Cardiac muscle cell (in vitro differentiated cells and primary cell): Measurements from ENCODE around the gene IFT52. TPM values are rescaled to one million over a fixed set of nuclear protein-coding genes. Genes with fewer than 3 reads are reported as not detected.

Experiments
- DNase-seq, 2 donors: peaks; one replicate each; pipeline versions ENCODE4 v3.0.0 to v3.0.0-alpha.2; 2010 to 2017; ENCODE audit warnings: low read depth in 1 of 2, low spot score in 1 of 2
- H3K27ac ChIP-seq: fragments of 200-600 bp; sonication (generic); 2 replicates; pipeline ENCODE4 v1.5.1; 2016
- H3K27me3 ChIP-seq: fragments of 200-600 bp; sonication (generic); 2 replicates; pipeline ENCODE4 v1.6.0; 2016; ENCODE audit warnings: control low read depth
- H3K36me3 ChIP-seq: fragments of 200-600 bp; sonication (generic); 2 replicates; pipeline ENCODE4 v1.5.1; 2016; ENCODE audit warnings: control low read depth
- H3K4me1 ChIP-seq: fragments of 200-600 bp; sonication (generic); 2 replicates; pipeline ENCODE4 v1.8.1; 2017; ENCODE audit warnings: low read depth, mild to moderate bottlenecking, mixed run types
- H3K4me3 ChIP-seq: fragments of 200-600 bp; sonication (generic); 2 replicates; pipeline ENCODE4 v1.5.1; 2016; ENCODE audit warnings: mild to moderate bottlenecking
- H3K9me3 ChIP-seq: fragments of 200-600 bp; sonication (generic); 2 replicates; pipeline ENCODE4 v1.5.1; 2017; ENCODE audit warnings: low read depth, mild to moderate bottlenecking, control low read depth
- polyA plus RNA-seq: library from polyadenylated mRNA; unstranded; fragments of >200 nt; fragmentation: Nextera tagmentation; extraction: Ambion mirVana; gene quantifications from 2 replicates; pipeline ENCODE4 v1.2.1, GENCODE V29; 2016
- total RNA-seq: library from RNA; depleted of rRNA; stranded (reverse); fragments of >200 nt; gene quantifications from 2 replicates; pipeline ENCODE4 v1.2.3, GENCODE V29; 2016
- TF ChIP-seq, protein P1 (sequence below): IDR thresholded peaks from 2 replicates; pipeline ENCODE4 v1.5.1; 2012; ENCODE audit warnings: low read depth, mild to moderate bottlenecking, low read length

The IFT52 gene
- total and polyA plus RNA-seq, 2 experiments from 2014 or later, result 20.6 to 26.4 TPM

DNA sequence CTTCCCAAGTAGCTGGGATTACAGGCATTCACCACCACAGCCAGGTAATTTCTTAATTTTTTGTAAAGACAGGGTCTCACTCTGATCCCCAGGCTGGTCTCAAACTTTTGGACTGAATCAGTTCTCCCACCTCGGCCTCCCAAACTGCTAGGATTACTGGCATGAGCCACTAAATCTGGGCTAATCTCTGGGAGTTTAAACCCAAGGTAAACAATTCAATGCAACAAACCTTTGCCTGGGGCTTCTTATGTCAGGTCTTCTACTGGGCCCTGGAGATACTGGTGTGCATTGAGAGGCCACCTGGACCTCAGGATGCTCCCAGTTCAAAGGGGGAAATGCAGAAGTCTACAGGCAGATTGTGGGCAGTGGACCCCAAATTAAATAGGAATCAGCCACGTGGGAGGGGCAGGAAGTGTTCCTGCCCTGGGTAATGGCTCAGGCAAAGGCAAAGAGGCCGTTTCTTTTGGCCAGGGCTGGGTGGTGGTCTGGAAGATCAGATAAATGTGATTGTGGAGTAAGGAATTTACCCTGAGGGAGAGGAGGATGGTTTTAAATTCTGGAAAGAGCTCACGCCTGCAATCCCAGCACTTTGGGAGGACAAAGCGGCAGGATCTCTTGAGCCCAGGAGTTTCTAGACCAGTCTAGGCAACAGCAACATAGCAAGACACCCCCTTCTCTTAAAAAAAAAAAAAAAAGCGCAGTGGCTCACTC lies 74.9 kb downstream of the IFT52 start:
- no peak overlapping the region for H3K4me3 ChIP-seq
- no peaks in the 10 kb centered on the region for H3K4me1 ChIP-seq
- H3K36me3 ChIP-seq, result no peaks in the 10 kb centered on the region
- H3K9me3 ChIP-seq, result no peaks in the 10 kb centered on the region
- TF ChIP-seq, protein P1, sequence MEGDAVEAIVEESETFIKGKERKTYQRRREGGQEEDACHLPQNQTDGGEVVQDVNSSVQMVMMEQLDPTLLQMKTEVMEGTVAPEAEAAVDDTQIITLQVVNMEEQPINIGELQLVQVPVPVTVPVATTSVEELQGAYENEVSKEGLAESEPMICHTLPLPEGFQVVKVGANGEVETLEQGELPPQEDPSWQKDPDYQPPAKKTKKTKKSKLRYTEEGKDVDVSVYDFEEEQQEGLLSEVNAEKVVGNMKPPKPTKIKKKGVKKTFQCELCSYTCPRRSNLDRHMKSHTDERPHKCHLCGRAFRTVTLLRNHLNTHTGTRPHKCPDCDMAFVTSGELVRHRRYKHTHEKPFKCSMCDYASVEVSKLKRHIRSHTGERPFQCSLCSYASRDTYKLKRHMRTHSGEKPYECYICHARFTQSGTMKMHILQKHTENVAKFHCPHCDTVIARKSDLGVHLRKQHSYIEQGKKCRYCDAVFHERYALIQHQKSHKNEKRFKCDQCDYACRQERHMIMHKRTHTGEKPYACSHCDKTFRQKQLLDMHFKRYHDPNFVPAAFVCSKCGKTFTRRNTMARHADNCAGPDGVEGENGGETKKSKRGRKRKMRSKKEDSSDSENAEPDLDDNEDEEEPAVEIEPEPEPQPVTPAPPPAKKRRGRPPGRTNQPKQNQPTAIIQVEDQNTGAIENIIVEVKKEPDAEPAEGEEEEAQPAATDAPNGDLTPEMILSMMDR, result no peak
- H3K27me3 ChIP-seq, result no peaks in the 10 kb centered on the region
- DNase-seq, result no peak
- no peak overlapping the region for H3K27ac ChIP-seq

DNA sequence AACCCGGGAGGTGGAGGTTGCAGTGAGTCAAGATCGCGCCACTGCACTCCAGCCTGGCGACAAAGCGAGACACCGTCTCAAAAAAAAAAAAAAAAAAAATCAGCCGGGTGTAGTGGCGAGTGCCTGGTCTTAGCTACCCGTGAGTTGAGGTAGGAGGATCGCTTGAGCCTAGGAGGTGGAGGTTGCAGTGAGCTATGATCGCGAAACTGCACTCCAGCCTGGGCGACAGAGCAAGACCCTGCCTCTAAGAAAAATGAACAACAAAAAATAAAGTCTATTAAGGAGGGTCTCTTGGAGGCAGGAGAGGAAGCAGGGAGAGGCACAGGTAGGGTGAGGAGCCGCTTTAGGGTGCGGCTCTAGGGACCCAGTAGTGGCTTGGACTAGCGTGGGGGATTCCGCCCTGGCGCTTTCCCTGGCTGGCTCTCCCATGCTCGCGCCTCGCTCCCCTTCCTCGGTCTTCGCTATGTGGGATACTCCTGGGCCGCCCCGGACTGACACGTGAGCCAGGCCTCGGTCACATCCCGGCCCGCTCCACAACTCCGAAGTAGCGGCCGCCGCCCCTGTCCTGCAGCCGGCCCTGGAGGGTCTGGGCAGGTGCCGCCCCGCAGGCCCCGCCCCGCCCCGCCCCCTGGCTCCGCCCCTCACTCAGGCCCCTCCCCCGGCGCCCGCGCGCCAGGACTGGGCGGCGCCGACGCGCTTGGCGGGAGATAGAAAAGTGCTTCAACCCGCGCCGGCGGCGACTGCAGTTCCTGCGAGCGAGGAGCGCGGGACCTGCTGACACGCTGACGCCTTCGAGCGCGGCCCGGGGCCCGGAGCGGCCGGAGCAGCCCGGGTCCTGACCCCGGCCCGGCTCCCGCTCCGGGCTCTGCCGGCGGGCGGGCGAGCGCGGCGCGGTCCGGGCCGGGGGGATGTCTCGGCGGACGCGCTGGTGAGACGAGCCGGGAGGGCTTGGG lies 75.9 kb downstream of the IFT52 start, which contains the start of gene MYBL2:
MYBL2 (plus strand) TSS at position 739 of the 953 bp plus-strand sequence; CDS start at position 909, 170 bp downstream.
- Histone ChIP-seq H3K9me3 (no peaks in the 10 kb centered on the region), H3K4me1 (no peaks in the 10 kb centered on the region), H3K4me3 (peak within 1 kb of the TSS; percentile 16), H3K27ac (no peak within 1 kb of the TSS), H3K36me3 (no peaks in the 10 kb centered on the region), H3K27me3 (no peaks in the 10 kb centered on the region)
- DNase-seq, result peak; percentile 64 to 90
- TF ChIP-seq, protein P1, result no peak

DNA sequence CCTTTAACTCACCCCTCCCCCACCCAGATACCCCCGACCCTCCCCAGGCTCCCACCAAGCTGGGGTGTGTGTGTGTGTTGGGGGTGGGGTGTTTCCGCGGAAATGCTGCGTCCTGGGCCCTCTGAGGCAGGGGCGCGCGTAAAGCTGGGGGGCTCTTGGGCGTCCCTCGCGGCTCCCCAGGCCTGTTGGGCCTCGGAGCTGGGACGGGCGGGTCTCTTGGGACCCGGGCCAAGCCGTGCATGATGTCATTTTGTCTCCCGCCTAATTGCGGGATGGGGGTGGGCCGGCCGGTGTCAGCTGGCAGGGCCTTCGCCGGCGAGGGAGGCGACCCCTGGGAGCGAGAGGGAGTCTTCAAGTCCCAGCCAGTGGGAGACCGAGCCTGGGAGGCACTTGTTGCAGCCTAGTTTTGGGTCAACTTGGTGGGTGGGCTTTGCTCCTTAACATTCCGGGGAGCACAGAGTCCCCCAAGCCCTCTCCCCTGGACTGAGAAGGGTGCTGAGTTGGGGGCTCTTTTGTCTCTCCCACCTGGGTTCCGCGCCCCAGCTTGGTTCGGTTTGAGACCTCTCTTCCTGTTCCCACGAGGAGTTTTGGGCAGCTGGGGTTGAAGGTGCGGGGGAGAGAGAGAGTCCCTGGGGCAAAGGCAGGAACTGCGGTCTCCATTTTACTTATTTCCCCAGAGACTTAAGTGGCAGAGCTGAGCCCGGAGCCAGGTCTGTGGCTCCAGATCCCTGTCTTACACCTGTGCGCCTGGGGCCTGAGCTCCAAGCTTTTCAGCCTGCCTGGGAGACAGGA lies 76.8 kb downstream of the IFT52 start:
- TF ChIP-seq, protein P1, result no peak
- Histone ChIP-seq H3K27ac (no peak overlapping the region), H3K36me3 (no peaks in the 10 kb centered on the region), H3K4me1 (no peaks in the 10 kb centered on the region), H3K27me3 (no peaks in the 10 kb centered on the region), H3K9me3 (no peaks in the 10 kb centered on the region), H3K4me3 (peak overlapping the region; percentile 16)
- peak; percentile 9 to 13 for DNase-seq

DNA sequence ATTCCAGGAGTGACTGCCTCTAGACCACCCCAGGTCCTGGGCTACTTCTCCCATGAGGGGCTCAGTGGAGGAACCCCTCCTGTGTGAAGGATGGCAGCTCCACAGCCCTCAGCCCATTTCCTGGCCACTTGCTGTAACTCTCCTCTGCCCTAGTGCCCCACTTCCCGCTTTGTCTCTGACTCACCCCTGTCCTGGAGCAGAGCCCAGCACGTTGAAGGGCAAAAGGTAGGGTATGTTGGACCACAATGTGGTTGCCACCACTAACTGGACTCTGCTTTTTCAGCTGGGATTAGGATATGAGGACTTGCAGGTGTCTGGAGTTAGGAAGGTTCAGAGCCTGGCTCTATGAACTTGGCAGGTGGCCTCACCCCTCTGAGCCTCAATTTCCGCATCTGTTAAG lies 78.6 kb downstream of the IFT52 start:
- no peak overlapping the region for H3K27ac ChIP-seq
- peak in 1 of 2 donors; percentile 39 for DNase-seq
- no peaks in the 10 kb centered on the region for H3K9me3 ChIP-seq
- H3K27me3 ChIP-seq, result no peaks in the 10 kb centered on the region
- H3K4me1 ChIP-seq, result no peaks in the 10 kb centered on the region
- no peak overlapping the region for H3K4me3 ChIP-seq
- TF ChIP-seq, protein P1, result no peak
- H3K36me3 ChIP-seq, result no peaks in the 10 kb centered on the region

DNA sequence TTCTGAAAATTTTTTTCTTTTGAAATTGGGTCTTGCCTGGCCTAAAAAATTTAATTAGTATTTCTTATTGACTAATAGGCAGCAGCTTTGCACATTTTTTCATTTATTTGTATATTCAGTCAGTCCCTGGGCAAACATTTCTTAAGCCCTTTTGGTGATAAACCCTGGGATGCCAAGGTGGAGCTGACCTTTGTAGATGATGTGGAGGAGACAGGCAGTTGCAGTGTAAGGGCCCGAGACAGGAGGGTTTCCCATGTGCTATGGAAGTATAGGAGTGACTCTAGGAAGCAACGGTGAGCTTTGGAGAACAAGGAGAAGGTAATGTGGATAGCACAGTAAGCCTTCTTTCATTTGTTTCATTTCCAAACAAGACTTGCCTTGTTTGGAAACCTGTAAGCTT lies 79.7 kb downstream of the IFT52 start:
- TF ChIP-seq, protein P1, result no peak
- no peaks in the 10 kb centered on the region for H3K27me3 ChIP-seq

More for the DNA sequence above, 79.7 kb downstream of the IFT52 start:
- H3K4me3 ChIP-seq, result no peak overlapping the region
- no peaks in the 10 kb centered on the region for H3K9me3 ChIP-seq
- H3K27ac ChIP-seq, result no peak overlapping the region
- DNase-seq, result no peak
- no peaks in the 10 kb centered on the region for H3K4me1 ChIP-seq
- H3K36me3 ChIP-seq, result no peaks in the 10 kb centered on the region
